PFSK-1 (cell line): ENCODE results near the gene PGBD5.

ENCODE experiments used
- FOXP2 ChIP-seq: optimal IDR thresholded peaks from 2 replicates; pipeline ENCODE3; 2011; ENCODE audit warnings: borderline replicate concordance, control low read depth, inconsistent platforms; ENCODE audit not compliant: insufficient read depth; ENCODE audit errors: extremely low read length, extremely low read depth
- POLR2AphosphoS5 ChIP-seq: IDR thresholded peaks from 2 replicates; pipeline ENCODE4 v1.6.1; 2012; ENCODE audit warnings: low read depth, mild to moderate bottlenecking, control low read depth, low read length, moderate library complexity
- SIN3A ChIP-seq: IDR thresholded peaks from 2 replicates; pipeline ENCODE4 v1.6.1; 2012; ENCODE audit warnings: mild to moderate bottlenecking, low read length, moderate library complexity, borderline replicate concordance; ENCODE audit not compliant: insufficient read depth
- TAF1 ChIP-seq: IDR thresholded peaks from 2 replicates; pipeline ENCODE4 v1.6.1; 2012; ENCODE audit warnings: low read length, control low read depth, borderline replicate concordance; ENCODE audit not compliant: insufficient read depth
- TF ChIP-seq, protein P1 (sequence below), 2 experiments: IDR thresholded peaks; 2 replicates each; pipeline versions ENCODE4 v1.6.1 to v1.8.0; 2011 to 2012; ENCODE audit warnings: low read depth in 2 of 2, low read length in 2 of 2, control low read depth in 1 of 2, inconsistent platforms in 1 of 2, mild to moderate bottlenecking in 1 of 2, moderate library complexity in 1 of 2; ENCODE audit not compliant: insufficient read depth in 1 of 2

The PGBD5 gene

DNA sequence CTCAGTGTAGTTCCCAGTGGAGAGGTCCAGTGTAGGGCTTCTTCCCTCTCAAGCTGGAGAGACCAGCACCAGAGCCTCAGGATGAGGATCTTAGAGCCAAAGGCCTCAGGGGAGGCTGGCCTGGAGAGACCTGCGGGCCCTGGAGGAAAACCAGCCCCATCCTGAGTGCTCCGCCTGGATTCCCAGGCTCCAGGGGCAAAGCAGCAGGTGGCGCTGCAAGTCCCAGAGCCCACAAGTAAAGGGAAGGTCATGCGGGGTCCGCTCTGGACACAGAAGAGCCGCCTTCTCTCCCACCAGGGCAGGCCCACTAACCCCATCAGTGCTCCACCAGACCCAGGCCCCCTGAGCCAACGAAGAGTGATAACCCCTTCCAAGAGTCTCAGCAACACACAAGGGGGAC, 22.7 kb downstream of the PGBD5 start:
- no peak for TF ChIP-seq TAF1
- TF ChIP-seq, protein P1, sequence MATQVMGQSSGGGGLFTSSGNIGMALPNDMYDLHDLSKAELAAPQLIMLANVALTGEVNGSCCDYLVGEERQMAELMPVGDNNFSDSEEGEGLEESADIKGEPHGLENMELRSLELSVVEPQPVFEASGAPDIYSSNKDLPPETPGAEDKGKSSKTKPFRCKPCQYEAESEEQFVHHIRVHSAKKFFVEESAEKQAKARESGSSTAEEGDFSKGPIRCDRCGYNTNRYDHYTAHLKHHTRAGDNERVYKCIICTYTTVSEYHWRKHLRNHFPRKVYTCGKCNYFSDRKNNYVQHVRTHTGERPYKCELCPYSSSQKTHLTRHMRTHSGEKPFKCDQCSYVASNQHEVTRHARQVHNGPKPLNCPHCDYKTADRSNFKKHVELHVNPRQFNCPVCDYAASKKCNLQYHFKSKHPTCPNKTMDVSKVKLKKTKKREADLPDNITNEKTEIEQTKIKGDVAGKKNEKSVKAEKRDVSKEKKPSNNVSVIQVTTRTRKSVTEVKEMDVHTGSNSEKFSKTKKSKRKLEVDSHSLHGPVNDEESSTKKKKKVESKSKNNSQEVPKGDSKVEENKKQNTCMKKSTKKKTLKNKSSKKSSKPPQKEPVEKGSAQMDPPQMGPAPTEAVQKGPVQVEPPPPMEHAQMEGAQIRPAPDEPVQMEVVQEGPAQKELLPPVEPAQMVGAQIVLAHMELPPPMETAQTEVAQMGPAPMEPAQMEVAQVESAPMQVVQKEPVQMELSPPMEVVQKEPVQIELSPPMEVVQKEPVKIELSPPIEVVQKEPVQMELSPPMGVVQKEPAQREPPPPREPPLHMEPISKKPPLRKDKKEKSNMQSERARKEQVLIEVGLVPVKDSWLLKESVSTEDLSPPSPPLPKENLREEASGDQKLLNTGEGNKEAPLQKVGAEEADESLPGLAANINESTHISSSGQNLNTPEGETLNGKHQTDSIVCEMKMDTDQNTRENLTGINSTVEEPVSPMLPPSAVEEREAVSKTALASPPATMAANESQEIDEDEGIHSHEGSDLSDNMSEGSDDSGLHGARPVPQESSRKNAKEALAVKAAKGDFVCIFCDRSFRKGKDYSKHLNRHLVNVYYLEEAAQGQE (IDR thresholded peaks at IDR 0.05; ENCODE audit: insufficient read depth in 1 of 2, low read depth in 2 of 2, low read length in 2 of 2): no peak
- TF ChIP-seq SIN3A: no peak
- no peak for TF ChIP-seq FOXP2
- TF ChIP-seq POLR2AphosphoS5: no peak

DNA sequence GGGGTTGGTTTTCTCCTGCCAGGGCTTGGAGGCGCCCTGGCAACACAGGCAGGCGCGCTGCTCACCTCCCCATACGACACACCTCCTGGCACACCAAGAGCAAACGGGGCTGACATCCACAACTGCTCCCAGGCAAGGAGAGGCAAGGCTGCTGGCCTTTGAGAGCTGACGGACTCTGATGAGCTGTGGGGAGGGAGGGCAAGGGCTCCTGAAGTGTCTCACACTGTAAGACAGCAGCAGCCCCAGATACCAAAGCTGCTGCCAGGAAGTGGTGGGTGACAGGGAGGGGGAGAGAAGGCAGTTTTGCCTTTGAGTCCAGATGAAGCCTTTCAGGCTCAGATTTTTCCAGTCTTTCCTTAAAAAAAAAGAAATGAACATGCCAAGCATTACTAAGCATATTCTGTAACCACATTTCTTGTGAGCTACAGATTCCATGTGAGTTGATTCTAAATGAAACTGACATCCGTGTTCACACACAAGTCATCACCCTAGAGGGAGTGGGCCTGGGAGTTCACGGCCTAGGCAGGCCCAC, 24.3 kb downstream of the PGBD5 start:
- TF ChIP-seq FOXP2 (no peak), SIN3A (no peak), POLR2AphosphoS5 (no peak), TAF1 (no peak)
- TF ChIP-seq, protein P1 (IDR thresholded peaks at IDR 0.05; ENCODE audit: insufficient read depth in 1 of 2, low read depth in 2 of 2, low read length in 2 of 2): no peak

DNA sequence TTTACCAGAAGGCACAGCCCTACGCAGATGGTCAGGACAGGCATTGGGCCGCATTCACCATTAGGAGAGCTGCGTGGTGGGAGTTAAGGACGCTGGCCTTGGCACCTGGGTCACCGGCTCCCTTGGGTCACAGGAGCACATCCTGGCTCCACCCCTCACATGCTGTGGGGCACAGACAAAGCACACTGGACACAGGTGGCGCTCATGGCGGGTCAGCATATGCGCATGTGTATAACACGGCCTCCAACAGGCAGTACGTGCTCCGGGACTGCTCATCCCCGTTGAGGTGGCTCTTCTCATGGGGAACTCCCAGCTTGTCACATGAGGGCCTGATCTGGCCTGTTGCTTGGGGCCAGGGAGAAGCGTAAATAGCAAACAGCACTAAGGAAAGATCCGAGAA, 25.0 kb downstream of the PGBD5 start:
- TF ChIP-seq FOXP2 (no peak), SIN3A (no peak), POLR2AphosphoS5 (no peak), TAF1 (no peak)
- TF ChIP-seq, protein P1 (IDR thresholded peaks at IDR 0.05; ENCODE audit: insufficient read depth in 1 of 2, low read depth in 2 of 2, low read length in 2 of 2): no peak

DNA sequence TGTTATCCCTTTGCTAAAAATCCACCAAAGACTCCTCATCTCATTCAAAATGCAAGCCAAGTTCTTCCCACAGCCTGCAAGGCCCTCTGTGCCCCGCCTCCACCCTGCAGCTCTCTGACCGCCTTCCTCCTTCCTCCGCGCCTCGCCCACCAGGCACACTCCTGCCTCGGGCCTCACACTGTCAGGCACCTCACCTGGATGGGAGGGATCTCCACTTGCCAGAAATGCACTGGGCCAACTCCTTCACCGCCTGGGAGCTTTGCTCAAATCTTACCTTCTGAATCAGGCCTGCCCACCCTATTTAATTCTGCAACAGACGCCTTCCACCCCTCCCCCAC, 26.2 kb downstream of the PGBD5 start:
- TF ChIP-seq, protein P1 (IDR thresholded peaks at IDR 0.05; ENCODE audit: insufficient read depth in 1 of 2, low read depth in 2 of 2, low read length in 2 of 2): no peak
- no peak for TF ChIP-seq POLR2AphosphoS5
- TF ChIP-seq FOXP2: no peak
- TF ChIP-seq TAF1: no peak
- no peak for TF ChIP-seq SIN3A
